ENCODE measurements around the gene CLTCL1.

CLTCL1 gene

GRCh38 chr22:19196841-19197612 is 94.5 kb downstream of the CLTCL1 start:
- peak in 1 of 56 donors; percentile 9 for DNase-seq

- no peak for DNase-seq
Measured at GRCh38 chr22:19195796-19196731, 95.5 kb downstream of the CLTCL1 start.

- no peak for DNase-seq
Measured at GRCh38 chr22:19194766-19195536, 96.6 kb downstream of the CLTCL1 start.

GRCh38 chr22:19193879-19194278 is 97.6 kb downstream of the CLTCL1 start:
- DNase-seq = no peak

- DNase-seq = no peak
Measured at GRCh38 chr22:19187716-19188563, 103.6 kb downstream of the CLTCL1 start.

- no peak for DNase-seq
Measured at GRCh38 chr22:19184276-19184997, 107.1 kb downstream of the CLTCL1 start.

- DNase-seq = no peak
Measured at GRCh38 chr22:19183216-19183615, 108.3 kb downstream of the CLTCL1 start.

- DNase-seq = peak in 5 of 56 donors; percentile 8 to 50 (median 17)
Measured at GRCh38 chr22:19182472-19183157, 108.9 kb downstream of the CLTCL1 start.

GRCh38 chr22:19181786-19182471 is 109.6 kb downstream of the CLTCL1 start:
- no peak for DNase-seq

- no peak for DNase-seq
Measured at GRCh38 chr22:19180740-19181410, 110.6 kb downstream of the CLTCL1 start.

- no peak for DNase-seq
Measured at GRCh38 chr22:19180234-19180633, 111.3 kb downstream of the CLTCL1 start.

- peak in 51 of 56 donors; percentile 23 to 82 (median 61) for DNase-seq
Measured at GRCh38 chr22:19179497-19180048, 111.9 kb downstream of the CLTCL1 start.

GRCh38 chr22:19178657-19179496 is 112.6 kb downstream of the CLTCL1 start, which contains the start of gene SLC25A1:
TSS of gene SLC25A1 (minus strand) at chr22:19178736. CDS start at chr22:19178673, 63 bp downstream.
- DNase-seq = peak; percentile 12 to 96 (median 82)

GRCh38 chr22:19178065-19178656 is 113.4 kb downstream of the CLTCL1 start:
- peak in 21 of 56 donors; percentile 24 to 78 (median 54) for DNase-seq

GRCh38 chr22:19177164-19178064 is 114.1 kb downstream of the CLTCL1 start:
- peak in 1 of 56 donors; percentile 37 for DNase-seq
